Measurements from ENCODE around the gene MTX1.

The MTX1 gene

GRCh38 chr1:155196103-155196892, 12.2 kb upstream of the MTX1 start:
- Histone ChIP-seq H3K36me3 (peaks cover 0 to 35% (median 26%) of the 10 kb centered on the region in 3 donors), H3K27me3 (no peaks in the 10 kb centered on the region), H3K27ac (peak overlapping the region; percentile 82 to 83), H3K4me1 (peaks cover 0 to 36% (median 28%) of the 10 kb centered on the region in 4 donors), H3K9me3 (no peaks in the 10 kb centered on the region), H3K4me3 (no peak overlapping the region)
- TF ChIP-seq CTCF (IDR thresholded peaks at IDR 0.05), result no peak
- intact Hi-C loops (cut with DNase I; ENCODE audit: low total_unique reads), result no loop called here
- no peak for DNase-seq

GRCh38 chr1:155196893-155197638, 11.4 kb upstream of the MTX1 start:
- intact Hi-C loops (cut with DNase I; ENCODE audit: low total_unique reads), result no loop called here
- peak in 1 of 2 donors; percentile 60 for DNase-seq
- Histone ChIP-seq H3K4me1 (peaks cover 0 to 36% (median 28%) of the 10 kb centered on the region in 4 donors), H3K27me3 (no peaks in the 10 kb centered on the region), H3K4me3 (no peak overlapping the region), H3K36me3 (peaks cover 0 to 41% (median 30%) of the 10 kb centered on the region in 3 donors), H3K27ac (peak overlapping the region in 1 of 2 donors; percentile 5), H3K9me3 (no peaks in the 10 kb centered on the region)
- TF ChIP-seq CTCF (IDR thresholded peaks at IDR 0.05), result no peak

- Histone ChIP-seq H3K27ac (peak overlapping the region in 1 of 2 donors; percentile 5), H3K4me1 (peaks cover 0 to 29% (median 25%) of the 10 kb centered on the region in 4 donors), H3K36me3 (peaks cover 0 to 44% (median 34%) of the 10 kb centered on the region in 3 donors), H3K9me3 (no peaks in the 10 kb centered on the region), H3K27me3 (no peaks in the 10 kb centered on the region), H3K4me3 (no peak overlapping the region)
- no peak for TF ChIP-seq CTCF (IDR thresholded peaks at IDR 0.05)
- no peak for DNase-seq
- intact Hi-C loops (cut with DNase I; ENCODE audit: low total_unique reads), result no loop called here
Measured at GRCh38 chr1:155197901-155198546, 10.5 kb upstream of the MTX1 start.

GRCh38 chr1:155198547-155198906, 10.0 kb upstream of the MTX1 start:
- Histone ChIP-seq H3K4me3 (no peak overlapping the region), H3K4me1 (peaks cover 0 to 24% (median 21%) of the 10 kb centered on the region in 4 donors), H3K27me3 (no peaks in the 10 kb centered on the region), H3K36me3 (peaks cover 0 to 44% (median 37%) of the 10 kb centered on the region in 3 donors), H3K27ac (no peak overlapping the region), H3K9me3 (no peaks in the 10 kb centered on the region)
- no peak for TF ChIP-seq CTCF (IDR thresholded peaks at IDR 0.05)
- DNase-seq, result no peak
- intact Hi-C loops (cut with DNase I; ENCODE audit: low total_unique reads), result no loop called here

GRCh38 chr1:155199792-155200191, 8.7 kb upstream of the MTX1 start:
- Histone ChIP-seq H3K27me3 (no peaks in the 10 kb centered on the region), H3K4me1 (peaks cover 0 to 12% (median 11%) of the 10 kb centered on the region in 4 donors), H3K4me3 (no peak overlapping the region), H3K36me3 (peaks cover 0 to 47% (median 37%) of the 10 kb centered on the region in 3 donors), H3K27ac (no peak overlapping the region), H3K9me3 (no peaks in the 10 kb centered on the region)
- DNase-seq, result no peak
- no peak for TF ChIP-seq CTCF (IDR thresholded peaks at IDR 0.05)
- intact Hi-C loops (cut with DNase I; ENCODE audit: low total_unique reads), result no loop called here

All from tibial artery (tissue), 4 donors.